Smooth muscle cell of the brain vasculature (primary cell): ENCODE data around the gene RGS12.

ENCODE experiments used
- DNase-seq: peaks from one replicate; pipeline ENCODE4 v3.0.0-alpha.2; 2012; ENCODE audit warnings: low read depth, low spot score

RGS12 gene

DNA sequence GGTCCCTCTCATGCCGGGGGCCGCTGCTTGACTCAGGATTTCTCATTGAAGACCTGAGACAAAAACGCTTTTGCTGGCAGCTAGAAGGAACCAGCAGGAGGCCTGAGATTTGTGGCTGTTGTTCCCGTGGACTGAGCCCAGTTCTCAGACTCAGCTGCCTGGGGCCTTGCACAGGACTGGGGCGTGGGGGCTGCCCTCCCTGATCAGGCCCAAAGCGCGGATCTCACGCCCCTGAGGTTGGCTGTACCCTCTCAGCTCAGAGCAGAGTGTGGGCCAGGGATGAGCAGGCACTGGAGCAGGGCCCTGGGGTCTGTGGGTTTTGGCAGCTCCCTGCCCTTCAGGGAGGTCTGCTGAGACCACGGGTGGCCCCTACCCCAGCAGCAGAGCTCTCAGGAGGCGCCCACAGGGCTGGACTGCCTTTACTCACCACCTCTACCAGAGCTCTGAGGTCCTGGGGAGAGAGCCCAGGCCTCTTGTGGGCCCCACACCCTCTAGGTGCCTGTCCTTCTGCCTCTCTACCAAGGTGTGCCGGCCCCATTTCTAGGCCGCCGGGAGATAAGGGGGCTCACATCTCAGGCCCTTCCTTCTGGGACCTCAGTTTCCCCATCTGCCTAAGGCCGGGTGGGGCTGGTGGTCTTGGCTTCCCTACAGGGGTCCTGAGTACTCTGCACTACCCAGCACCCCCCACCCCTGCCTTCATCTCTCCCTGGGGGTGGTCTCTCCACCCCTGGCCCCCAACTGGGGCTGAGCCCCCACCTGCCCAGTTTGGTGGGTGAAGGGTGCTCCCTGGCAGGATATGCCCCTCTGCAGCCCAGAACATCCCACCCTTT is 38.3 kb upstream of the RGS12 start:
- no peak for DNase-seq

DNA sequence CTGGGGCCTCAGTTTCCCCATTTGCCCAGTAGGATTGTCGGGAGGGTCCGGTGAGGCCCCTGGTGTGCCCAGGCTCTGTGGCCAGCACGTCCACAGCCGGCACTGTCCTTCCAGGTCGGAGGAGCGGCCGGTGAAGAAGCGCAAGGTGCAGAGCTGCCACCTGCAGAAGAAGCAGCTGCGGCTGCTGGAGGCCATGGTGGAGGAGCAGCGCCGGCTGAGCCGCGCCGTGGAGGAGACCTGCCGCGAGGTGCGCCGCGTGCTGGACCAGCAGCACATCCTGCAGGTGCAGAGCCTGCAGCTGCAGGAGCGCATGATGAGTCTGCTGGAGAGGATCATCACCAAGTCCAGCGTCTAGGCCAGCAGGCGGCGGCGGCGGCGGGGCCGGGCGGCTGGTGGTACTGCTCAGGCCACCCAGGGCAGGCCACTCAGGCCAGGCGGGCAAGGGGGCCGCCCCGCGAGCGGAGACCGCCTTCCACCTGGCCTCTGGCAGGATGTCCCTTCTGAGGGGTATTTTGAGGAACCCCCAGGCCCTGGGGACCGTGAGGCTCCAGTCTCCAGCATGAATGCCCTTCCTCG is 37.1 kb upstream of the RGS12 start:
- no peak for DNase-seq

DNA sequence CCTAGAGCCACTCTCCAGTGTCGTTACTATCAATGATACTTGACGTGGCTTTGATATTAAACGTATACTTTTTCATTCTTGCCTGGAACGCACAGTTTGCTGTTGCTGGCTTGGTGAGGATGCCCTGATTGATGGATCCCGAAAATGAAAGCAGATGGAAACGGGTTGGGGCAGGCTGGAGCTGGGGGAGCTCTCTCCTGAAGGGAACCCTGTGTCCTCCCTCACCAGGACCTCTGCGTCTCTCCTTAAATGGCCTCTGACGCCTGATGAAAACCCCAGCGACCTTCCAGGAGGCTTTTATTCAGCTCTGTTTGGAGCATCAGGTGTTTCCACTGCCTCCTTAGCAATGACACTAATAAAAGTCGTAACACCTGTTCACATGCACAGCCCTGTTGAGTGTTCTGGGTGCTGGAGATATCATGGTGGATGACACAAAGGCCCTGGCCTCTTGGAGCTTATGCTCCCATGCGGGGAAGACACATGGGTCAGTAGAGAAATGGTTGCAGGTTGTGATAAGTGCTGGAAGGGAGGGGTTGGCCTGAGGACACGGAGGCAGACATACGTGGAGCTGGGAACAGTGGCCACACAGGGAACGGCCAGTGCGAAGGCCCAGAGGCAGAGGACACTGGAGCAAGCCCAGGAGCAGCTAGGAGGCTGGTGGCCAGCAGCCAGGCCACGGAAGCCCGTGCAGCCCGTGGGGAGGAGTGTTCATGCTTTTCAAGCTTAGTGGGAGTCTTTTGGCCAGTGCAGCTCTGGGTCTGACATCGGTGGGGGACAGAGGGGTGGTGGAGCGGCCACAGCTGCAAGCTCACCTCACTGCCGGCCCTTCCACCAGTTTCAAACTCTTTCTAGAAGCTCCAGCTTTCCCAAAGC is 36.4 kb upstream of the RGS12 start:
- DNase-seq = no peak

DNA sequence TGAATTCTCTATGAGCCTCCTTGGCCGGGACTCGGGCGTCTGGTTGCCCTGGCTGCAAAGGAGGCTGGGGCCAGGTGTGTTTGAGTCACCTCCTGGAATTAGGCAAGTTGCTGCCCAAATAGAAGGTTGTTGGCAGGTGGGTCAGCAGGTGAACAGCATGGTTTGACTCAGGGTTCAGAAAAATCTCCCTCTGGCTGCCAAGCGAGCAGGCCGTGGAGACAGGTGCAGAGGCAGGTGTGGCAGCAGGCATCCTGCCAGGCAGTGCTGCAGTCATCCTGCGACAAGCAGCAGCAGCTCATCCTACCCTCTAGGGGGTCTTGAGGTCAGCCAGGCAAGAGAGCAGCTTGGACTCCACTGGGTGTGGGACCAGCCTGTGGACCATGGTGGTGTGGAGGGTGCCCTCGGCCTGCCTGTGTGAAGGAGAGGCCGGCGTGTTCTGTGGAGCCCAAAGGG is 35.7 kb upstream of the RGS12 start:
- DNase-seq = no peak

- DNase-seq = no peak
Measured at GRCh38 chr4:3257556-3258482, 35.0 kb upstream of the RGS12 start.

DNA sequence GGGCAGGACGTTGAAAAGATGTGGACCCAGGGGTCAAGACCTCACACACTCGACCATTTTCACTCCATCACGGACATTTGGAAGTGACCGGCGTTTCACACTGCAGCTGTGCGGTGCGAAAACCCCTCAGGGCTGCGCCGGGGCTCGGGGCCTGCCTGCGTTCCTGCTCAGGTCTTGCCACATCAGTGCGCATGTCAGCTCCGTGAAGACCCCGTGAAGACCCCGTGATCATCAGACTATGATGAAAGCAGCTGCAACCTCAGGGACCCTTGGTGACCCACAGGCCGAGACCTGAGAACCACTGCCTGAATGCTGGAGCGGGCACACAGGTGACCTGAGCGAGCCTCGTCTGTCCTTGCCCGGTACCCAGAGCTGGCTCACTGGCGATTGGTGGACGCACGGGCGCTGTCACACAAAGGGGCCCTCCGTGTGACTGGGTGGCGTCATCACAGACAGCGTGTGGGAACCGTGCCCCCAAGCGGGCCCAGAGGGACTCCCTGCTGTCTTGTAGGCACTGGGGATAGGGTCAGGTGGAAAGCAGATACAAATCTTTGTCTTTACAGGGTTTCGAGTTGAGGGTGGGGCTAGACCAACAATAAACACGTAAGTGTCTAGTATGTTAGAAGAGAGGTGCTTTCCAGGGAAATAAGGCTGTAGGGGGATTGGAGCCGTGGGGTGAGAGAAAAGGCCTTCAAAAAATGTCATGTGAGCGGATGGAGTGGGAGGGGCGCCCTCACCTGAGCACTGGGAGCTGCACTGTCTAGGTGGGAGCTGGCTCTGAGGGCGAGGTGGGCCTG is 31.2 kb upstream of the RGS12 start:
- no peak for DNase-seq

DNA sequence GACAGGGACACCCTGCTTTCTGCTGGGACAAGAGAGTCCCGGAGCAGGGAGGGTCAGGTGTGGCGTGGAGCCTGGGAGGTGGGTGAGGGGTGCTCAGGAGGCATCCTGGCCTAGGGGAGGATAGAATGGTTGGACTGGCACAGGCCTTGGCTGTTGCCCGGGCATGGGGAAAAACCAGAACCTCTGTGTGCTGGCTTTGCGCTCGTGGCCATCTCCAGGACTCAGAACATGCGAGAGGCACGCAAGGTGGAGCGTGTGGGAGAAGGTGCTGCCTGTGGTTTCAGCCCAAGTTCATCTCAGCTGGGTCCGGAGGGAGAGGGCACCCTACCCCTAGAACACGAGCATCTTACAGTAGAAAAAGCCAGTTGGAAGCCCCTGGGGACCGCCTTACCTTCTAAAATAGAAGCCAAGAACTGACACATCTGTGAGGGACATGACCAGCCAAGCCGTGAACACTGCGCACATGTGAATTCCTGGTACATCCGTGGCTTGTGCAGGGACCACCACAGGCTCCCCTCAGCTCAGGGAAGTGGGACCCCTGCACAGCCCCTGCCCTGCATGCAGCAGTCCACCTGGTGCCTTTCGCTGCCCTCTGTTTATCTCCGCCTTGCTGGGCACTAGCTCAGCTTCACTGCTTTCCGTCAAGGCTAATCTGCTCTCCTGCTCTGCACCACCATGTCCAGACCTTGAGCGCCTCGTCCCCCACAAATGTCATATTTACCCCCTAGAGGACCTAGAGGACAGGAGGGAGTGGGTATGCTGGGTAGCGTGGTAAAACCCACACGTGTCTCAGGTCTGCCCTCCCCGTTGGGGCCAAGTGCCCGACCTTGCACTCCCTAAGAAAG is 30.4 kb upstream of the RGS12 start:
- DNase-seq = no peak

DNA sequence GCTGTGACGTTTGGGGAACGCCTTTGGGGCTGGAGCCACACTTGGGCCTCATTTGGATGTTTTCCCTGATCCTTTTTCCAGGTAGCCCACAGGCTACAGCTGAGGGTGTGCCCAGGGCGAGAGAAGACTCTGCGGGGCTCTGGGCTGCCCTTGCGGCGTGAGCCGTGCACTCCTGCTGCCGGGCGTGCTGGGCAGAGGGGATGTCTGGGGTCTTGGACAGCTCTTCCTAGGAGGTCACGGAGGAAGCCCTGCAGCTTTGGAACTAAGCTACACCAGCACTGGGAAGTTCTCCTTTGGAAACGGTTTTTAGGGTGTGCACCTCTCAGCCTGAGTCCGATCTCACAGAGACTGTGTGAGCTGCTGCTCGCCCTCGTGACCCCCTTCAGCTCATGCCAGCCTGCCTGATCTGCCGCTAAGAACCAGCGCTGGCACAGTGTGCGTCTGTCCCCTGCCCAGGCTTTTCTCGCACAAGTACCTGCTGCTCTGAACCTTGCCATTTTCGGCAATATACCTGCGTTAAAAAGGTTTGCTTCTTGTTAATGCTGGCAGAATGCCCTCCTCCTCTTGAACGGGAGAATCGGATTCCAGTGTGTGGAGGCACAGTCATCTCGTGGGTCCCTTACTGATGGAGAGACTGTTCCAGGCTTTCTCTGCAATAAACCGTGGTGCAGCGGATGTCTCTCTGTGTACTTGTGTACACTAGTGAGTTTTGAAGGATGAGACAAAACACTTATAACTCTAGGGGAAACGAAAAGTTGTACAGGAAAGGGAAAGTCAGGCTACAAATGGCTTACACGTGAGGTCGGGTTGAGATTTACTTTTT is 29.6 kb upstream of the RGS12 start:
- DNase-seq = no peak

- no peak for DNase-seq
Measured at GRCh38 chr4:3263876-3264193, 29.0 kb upstream of the RGS12 start.

GRCh38 chr4:3266076-3266475 is 26.7 kb upstream of the RGS12 start:
- no peak for DNase-seq

GRCh38 chr4:3267576-3268394 is 25.0 kb upstream of the RGS12 start:
- DNase-seq = no peak

GRCh38 chr4:3268395-3269104 is 24.3 kb upstream of the RGS12 start:
- no peak for DNase-seq

DNA sequence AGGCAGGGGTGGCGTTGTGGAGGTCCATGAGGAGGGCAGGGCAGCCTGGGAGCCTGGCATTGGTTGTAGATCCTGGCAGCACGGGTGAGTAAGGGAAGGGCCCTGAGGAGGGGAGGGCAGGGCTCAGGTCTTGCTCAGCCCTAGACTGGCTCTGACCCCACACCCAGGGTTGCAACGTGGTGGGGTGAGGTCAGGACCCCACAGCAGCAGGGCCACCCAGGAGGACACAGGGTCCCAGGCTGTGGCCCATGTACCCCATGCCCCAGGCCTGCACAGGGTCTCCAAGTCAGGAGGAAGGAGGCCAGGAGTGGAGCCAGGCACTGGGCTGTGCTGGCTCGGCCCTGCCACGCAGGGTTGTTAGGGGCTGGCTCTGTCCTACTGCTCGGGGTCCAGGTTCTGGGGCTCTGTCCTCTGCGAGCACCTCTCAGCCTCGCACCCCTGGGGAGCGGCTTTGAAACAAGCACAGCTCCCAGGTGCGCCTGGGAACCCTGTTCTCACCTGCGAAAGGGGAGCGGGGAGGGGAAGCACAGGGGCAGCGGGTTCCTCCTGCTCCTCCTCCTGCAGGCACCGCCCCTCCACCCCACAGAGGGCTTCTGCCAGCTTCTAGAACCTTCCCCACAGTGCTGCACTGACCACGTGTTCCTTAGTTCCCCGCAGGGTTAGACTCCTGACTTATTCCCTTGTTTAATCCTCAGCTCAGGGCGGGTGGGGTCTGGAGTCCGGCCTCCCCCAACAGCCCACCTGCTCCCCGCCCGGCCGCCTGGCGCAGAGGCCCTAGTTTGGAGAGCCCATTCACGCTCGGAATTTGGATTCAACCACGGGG is 23.5 kb upstream of the RGS12 start:
- DNase-seq = no peak

GRCh38 chr4:3269991-3270611 is 22.7 kb upstream of the RGS12 start:
- no peak for DNase-seq

- DNase-seq = no peak
Measured at GRCh38 chr4:3271131-3271530, 21.7 kb upstream of the RGS12 start.

DNA sequence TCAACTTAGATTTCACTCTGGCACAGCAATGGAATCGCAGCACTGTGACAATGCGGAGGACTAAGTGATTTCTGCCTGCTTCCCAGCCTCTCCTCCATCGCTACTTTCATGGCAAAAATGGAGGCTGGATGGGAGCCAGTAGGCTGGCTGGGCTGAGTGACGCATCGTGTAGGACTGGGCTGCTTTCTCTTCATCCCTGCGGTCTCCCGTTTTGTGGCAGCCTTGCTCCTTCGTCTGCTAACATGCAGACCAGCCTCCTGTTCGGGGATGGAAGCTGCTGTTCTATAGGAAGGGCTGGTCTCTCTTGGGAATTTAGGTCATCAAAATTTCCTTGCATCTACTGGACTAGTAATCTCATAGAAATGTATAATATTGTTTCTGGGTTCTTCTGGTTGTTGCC is 15.8 kb upstream of the RGS12 start:
- no peak for DNase-seq
